ENCODE measurements around the gene COPS3. TPM values are rescaled to one million over a fixed set of nuclear protein-coding genes. Genes with fewer than 3 reads are reported as not detected.

Gene COPS3
- total RNA-seq = 10 to 100 TPM; 22.2 to 58.1 (median 43.1) TPM

DNA sequence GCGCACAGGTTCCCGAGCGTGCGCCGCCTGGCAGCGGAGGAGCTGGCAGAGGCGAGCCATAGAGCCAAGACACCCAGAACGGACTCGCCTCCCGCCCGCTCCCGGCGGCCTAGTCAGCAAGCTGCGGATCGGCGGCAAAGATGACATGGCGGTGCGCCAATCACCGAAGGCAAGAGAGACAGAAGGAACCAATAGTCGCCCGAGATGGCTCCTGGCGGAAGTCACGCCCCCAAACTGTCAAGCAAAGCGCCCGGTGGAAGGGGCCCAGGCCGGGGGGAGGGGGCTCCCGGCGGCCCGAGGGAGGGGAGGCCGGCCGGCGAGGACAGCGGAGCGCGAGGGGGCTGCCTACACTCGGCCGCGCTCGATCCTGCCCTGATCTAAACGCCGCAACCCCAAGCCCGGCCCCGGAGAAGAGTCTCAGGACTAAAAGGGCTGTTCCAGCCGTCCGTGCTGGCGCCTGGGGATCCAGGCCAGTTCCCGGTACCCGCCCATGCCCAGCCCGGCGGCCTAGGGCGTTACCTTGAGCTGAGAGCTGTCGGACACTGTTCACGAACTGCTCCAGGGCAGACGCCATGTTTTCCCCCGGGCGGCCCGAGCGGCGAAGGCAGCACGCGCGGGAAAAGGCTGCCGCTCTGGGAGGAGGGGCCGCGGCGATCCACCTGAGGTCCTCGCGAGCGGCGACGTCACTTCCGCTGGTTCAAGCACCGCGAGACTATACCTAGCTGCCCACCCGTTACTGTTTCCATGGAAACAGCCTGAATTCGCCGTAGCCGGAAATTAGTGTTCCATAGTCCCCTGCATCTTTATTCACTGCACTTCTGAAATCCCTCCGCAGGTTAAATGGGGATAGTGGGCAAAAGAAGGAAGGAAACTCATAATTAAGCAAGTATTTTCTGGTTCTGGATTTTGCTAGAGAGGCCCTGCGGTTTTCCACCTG lies at the start of gene COPS3:
Gene COPS3, minus strand, starts transcription at position 634 of the 937 bp plus-strand sequence. Its CDS starts 60 bp downstream, at position 574.
- Histone ChIP-seq H3K9me3 (no peaks in the 10 kb centered on the region), H3K27ac (peak within 1 kb of the TSS; percentile 93 to 98 (median 98)), H3K4me3 (peak within 1 kb of the TSS; percentile 63 to 97 (median 89)), H3K36me3 (peaks cover 0 to 3% (median 0%) of the 10 kb centered on the region in 4 donors), H3K4me1 (peaks cover 24 to 40% (median 35%) of the 10 kb centered on the region in 4 donors), H3K27me3 (no peaks in the 10 kb centered on the region)
- peak; percentile 97 to 98 for ATAC-seq (ENCODE audit: low FRiP score in 2 of 2)
- TF ChIP-seq POLR2AphosphoS5 (IDR thresholded peaks at IDR 0.05) (peak; percentile 85 to 93), EP300 (IDR thresholded peaks at IDR 0.05) (peak in 1 of 4 donors; percentile 60), POLR2A (IDR thresholded peaks at IDR 0.05) (peak in 3 of 4 donors; percentile 67 to 87 (median 73))
- TF ChIP-seq, protein P1, sequence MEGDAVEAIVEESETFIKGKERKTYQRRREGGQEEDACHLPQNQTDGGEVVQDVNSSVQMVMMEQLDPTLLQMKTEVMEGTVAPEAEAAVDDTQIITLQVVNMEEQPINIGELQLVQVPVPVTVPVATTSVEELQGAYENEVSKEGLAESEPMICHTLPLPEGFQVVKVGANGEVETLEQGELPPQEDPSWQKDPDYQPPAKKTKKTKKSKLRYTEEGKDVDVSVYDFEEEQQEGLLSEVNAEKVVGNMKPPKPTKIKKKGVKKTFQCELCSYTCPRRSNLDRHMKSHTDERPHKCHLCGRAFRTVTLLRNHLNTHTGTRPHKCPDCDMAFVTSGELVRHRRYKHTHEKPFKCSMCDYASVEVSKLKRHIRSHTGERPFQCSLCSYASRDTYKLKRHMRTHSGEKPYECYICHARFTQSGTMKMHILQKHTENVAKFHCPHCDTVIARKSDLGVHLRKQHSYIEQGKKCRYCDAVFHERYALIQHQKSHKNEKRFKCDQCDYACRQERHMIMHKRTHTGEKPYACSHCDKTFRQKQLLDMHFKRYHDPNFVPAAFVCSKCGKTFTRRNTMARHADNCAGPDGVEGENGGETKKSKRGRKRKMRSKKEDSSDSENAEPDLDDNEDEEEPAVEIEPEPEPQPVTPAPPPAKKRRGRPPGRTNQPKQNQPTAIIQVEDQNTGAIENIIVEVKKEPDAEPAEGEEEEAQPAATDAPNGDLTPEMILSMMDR (IDR thresholded peaks at IDR 0.05) = peak in 1 of 6 experiments; percentile 25
- DNase-seq = peak; percentile 97 to 99
- WGBS, 2 donors = 0 to 1% methylated on average over 23 to 70 of the region's 80 CpGs

- Histone ChIP-seq H3K27me3 (no peaks in the 10 kb centered on the region), H3K36me3 (no peaks in the 10 kb centered on the region), H3K4me3 (no peak overlapping the region), H3K4me1 (no peaks in the 10 kb centered on the region), H3K27ac (no peak overlapping the region), H3K9me3 (no peaks in the 10 kb centered on the region)
- TF ChIP-seq, protein P1 (IDR thresholded peaks at IDR 0.05) = no peak
- TF ChIP-seq POLR2A (IDR thresholded peaks at IDR 0.05) = no peak
- ATAC-seq (ENCODE audit: low FRiP score in 2 of 2) (no peak), DNase-seq (no peak)
- WGBS, 2 donors = 82 to 87% methylated on average over 8 of the region's 8 CpGs
These were observed 47.2 kb upstream of the COPS3 start for GRCh38 chr17:17328251-17328650.

- WGBS, 2 donors = 91 to 92% methylated on average over 13 of the region's 13 CpGs
- TF ChIP-seq, protein P1 (IDR thresholded peaks at IDR 0.05) = no peak
- TF ChIP-seq EP300 (IDR thresholded peaks at IDR 0.05) (no peak), POLR2AphosphoS5 (IDR thresholded peaks at IDR 0.05) (no peak), POLR2A (IDR thresholded peaks at IDR 0.05) (no peak)
- Histone ChIP-seq H3K9me3 (no peaks in the 10 kb centered on the region), H3K4me3 (no peak overlapping the region), H3K4me1 (no peaks in the 10 kb centered on the region), H3K36me3 (no peaks in the 10 kb centered on the region), H3K27ac (no peak overlapping the region), H3K27me3 (no peaks in the 10 kb centered on the region)
- DNase-seq (no peak), ATAC-seq (ENCODE audit: low FRiP score in 2 of 2) (no peak)
These were observed 45.3 kb upstream of the COPS3 start for GRCh38 chr17:17326275-17326875.

DNA sequence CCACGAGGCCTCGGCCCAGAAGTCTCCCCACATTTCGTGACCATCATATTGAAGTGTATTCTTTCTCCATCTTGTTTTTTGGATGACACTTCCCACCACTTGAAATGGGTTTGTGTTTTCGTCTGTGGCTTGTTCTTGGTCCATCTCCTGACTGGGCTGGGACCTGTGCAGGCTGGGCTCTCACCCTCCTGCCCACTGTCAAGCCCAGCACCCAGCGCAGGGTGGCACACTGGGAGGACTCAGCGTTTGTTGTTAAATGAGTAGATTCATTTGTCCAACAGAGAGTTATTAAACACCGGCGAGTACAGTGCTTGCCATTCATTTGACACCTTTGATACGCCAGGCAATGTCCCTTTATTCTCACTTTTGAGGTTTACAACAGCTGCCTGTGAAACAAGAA lies 44.8 kb upstream of the COPS3 start:
- TF ChIP-seq POLR2A (IDR thresholded peaks at IDR 0.05) = no peak
- no peak for TF ChIP-seq POLR2AphosphoS5 (IDR thresholded peaks at IDR 0.05)
- TF ChIP-seq, protein P1 (IDR thresholded peaks at IDR 0.05) = no peak
- no peak for TF ChIP-seq EP300 (IDR thresholded peaks at IDR 0.05)
- no peaks in the 10 kb centered on the region for H3K36me3 ChIP-seq
- no peaks in the 10 kb centered on the region for H3K9me3 ChIP-seq
- ATAC-seq (ENCODE audit: low FRiP score in 2 of 2) = no peak
- 87 to 91% methylated on average over 9 of the region's 9 CpGs for WGBS, 2 donors
- H3K4me1 ChIP-seq = no peaks in the 10 kb centered on the region
- H3K4me3 ChIP-seq = no peak overlapping the region
- no peaks in the 10 kb centered on the region for H3K27me3 ChIP-seq
- DNase-seq = no peak
- H3K27ac ChIP-seq = no peak overlapping the region

Data from upper lobe of left lung (tissue), 6 donors.